GM23248 (cell line): ENCODE results near the gene FARS2.

Source experiments
- EZH2 ChIP-seq: fragments of 200-600 bp; sonication (generic); IDR thresholded peaks from 2 replicates; pipeline ENCODE4 v1.6.1; 2018; ENCODE audit warnings: antibody characterized with exemption, mild to moderate bottlenecking; ENCODE audit not compliant: insufficient read depth, poor library complexity, severe bottlenecking
- EZH2phosphoT487 ChIP-seq: fragments of 200-600 bp; sonication (generic); IDR thresholded peaks from 2 replicates; pipeline ENCODE4 v1.6.1; 2018; ENCODE audit warnings: antibody characterized with exemption, moderate library complexity, mild to moderate bottlenecking, low read depth; ENCODE audit not compliant: insufficient read depth

DNA sequence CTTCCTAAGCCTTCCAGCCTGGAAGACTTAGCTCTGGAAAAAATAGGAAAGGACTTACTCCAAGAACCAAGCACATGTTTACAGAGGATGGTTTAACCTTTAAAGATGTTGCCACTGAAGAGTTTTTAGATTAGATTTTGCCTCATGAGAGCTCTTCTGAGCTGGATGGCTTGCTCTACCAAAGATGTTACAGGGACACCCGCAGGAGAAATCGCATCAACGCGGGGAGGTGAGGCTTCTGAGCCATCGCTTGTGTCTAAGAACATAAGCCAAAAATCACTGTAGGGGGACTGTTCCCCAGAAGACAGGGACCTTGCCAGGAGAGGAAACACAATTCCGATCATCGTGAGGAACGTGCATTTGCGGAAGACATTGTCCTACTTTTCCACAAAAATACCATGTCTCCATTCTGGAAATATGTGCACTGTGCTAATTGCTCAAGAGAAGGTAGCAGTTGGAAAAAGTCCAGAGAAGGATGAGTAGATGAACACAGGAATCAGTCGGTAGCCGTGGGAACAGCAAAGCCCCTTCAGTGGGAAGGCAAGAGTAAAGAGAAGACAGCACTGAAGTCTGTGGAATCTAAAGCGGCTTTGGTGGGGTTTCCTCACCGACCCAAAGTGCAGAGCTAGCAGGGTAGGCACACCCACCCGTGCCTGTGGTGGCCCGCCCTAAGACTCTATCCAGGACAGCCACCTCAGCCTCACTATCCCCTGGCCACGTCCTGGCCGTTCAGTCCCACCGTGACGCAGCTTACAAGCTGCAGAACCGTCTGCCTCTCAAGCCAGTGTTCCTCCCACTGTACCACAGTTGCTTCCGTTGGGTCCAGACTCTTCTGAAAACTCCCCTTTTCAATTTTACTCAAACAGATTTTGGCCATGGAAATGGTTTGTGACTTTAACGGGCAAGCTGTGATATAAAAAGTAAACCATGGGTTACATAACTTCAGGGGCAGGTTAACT lies 410.6 kb downstream of the FARS2 start:
- TF ChIP-seq EZH2 = no peak
- TF ChIP-seq EZH2phosphoT487 = no peak
